SK-N-MC (cell line): ENCODE measurements around the gene ARFIP1.
"Not testable (repeated sequence)": the region's sequence is repeated elsewhere in the genome, so short reads cannot be mapped to it uniquely, and the experiment has no call there.

Experiments
- DNase-seq: peaks from one replicate; pipeline ENCODE4 v3.0.0-alpha.2; 2011; ENCODE audit warnings: low read depth, low spot score
- H3K27ac ChIP-seq: fragments of 200-600 bp; sonication (generic); 2 replicates; pipeline ENCODE4 v1.5.1; 2016; ENCODE audit warnings: mixed run types
- H3K36me3 ChIP-seq: fragments of 200-600 bp; sonication (generic); 2 replicates; pipeline ENCODE4 v1.6.1; 2017; ENCODE audit warnings: antibody characterized with exemption, low read length, mixed read lengths; ENCODE audit not compliant: insufficient read depth
- H3K4me3 ChIP-seq: fragments of 200-600 bp; sonication (generic); 2 replicates; pipeline ENCODE4 v1.5.1; 2016
- H3K9ac ChIP-seq: fragments of 200-600 bp; sonication (generic); 2 replicates; pipeline ENCODE4 v1.8.0; 2017; ENCODE audit warnings: mixed run types, mixed read lengths; ENCODE audit not compliant: insufficient read length
- H3K9me3 ChIP-seq: fragments of 200-600 bp; sonication (generic); 2 replicates; pipeline ENCODE4 v1.6.1; 2017; ENCODE audit warnings: low read depth, mild to moderate bottlenecking, antibody characterized with exemption, low read length, moderate library complexity, mixed read lengths
- EZH2 ChIP-seq: fragments of 200-600 bp; sonication (generic); IDR thresholded peaks from one replicate; pipeline ENCODE4 v1.6.1; 2017; ENCODE audit warnings: antibody characterized with exemption
- FOXP2 ChIP-seq: optimal IDR thresholded peaks from 2 replicates; pipeline ENCODE3; 2011; ENCODE audit warnings: mild to moderate bottlenecking, moderate library complexity; ENCODE audit not compliant: insufficient read depth; ENCODE audit errors: extremely low read length, control extremely low read depth
- POLR2AphosphoS5 ChIP-seq: IDR thresholded peaks from 2 replicates; pipeline ENCODE4 v1.6.1; 2012; ENCODE audit warnings: mild to moderate bottlenecking, low read depth, low read length, borderline replicate concordance

The ARFIP1 gene

DNA sequence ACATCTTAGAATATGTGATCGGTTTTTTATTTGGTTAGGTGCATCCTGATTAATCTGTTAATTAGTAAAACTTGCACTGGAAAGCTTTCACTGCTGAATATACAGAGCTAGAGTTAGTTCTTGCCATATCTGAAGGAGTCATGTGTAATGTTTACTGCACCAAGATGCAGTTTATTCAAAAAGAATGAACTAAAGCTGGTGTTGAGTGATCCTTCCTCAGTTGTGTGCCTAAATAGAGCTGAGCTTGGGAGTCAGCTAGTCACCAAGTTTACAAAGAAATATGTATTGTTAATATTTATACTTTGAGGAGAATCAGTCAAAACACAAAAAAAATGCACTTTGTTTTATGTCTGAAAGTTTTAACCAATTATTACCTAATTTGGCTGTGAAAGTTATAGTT, 102.2 kb downstream of the ARFIP1 start:
- no peak for TF ChIP-seq POLR2AphosphoS5
- no peak for TF ChIP-seq FOXP2
- no peak for TF ChIP-seq EZH2
- Histone ChIP-seq H3K9me3 (no peaks in the 10 kb centered on the region), H3K4me3 (no peak overlapping the region), H3K36me3 (no peaks in the 10 kb centered on the region), H3K9ac (no peak overlapping the region), H3K27ac (no peak overlapping the region)
- DNase-seq, result no peak

DNA sequence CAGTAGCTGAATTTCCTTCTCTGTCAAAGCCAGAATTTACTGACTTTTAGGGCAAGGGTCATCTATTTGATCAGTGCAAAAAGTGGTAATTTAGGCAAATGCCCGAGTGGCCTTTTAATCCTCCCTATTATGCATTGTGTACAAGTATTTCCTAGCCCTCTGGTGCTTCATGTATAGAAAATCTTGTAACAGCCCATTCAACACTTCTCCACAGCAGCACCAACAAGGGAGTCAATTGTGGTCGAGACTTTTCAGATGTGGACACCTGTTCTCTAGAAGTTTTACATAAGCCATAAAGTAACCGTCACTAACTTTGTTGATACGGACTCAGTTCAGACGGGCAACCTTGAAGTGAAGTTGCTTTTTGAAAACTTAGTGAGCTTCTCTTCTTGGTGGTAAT, 105.4 kb downstream of the ARFIP1 start:
- Histone ChIP-seq H3K9ac (no peak overlapping the region), H3K36me3 (no peaks in the 10 kb centered on the region), H3K9me3 (no peaks in the 10 kb centered on the region), H3K27ac (no peak overlapping the region), H3K4me3 (no peak overlapping the region)
- no peak for DNase-seq
- no peak for TF ChIP-seq EZH2
- no peak for TF ChIP-seq FOXP2
- TF ChIP-seq POLR2AphosphoS5, result no peak

DNA sequence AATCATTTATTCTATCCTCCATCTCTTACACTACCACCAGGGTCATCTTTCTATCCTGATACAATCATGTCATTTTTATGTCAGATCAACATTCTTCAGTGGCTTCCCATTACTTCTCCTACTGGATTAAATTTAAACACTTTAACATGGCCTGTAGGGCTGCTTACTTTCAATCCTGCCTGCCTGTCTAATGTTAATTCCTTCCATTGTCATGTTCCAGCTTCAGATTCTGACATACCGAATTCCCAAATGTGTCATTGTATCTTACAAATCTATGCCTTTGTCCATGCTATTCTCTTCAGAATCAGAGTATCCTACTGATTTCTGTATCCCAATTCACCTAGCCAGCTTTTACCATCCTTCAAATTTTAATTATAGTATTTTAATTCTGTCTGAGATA, 106.4 kb downstream of the ARFIP1 start:
- Histone ChIP-seq H3K9ac (no peak overlapping the region), H3K36me3 (no peaks in the 10 kb centered on the region), H3K27ac (no peak overlapping the region), H3K4me3 (no peak overlapping the region), H3K9me3 (no peaks in the 10 kb centered on the region)
- no peak for TF ChIP-seq EZH2
- no peak for TF ChIP-seq POLR2AphosphoS5
- TF ChIP-seq FOXP2, result no peak
- DNase-seq, result no peak

DNA sequence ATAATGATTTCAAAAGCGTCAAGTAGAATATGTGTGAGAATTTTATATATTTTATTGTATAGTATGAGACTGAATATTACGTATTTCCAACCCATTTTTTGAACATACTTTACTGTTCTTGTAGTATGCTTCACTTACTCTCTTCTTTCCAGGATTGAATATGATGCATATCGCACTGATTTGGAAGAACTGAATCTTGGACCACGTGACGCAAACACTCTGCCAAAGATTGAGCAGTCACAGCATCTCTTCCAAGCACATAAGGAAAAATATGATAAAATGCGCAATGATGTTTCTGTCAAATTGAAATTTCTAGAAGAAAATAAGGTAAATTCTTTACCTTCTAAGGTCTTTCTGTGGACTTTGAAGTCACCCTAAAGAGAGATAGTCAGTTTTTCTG, 108.2 kb downstream of the ARFIP1 start:
- H3K9me3 ChIP-seq, result no peaks in the 10 kb centered on the region
- no peak overlapping the region for H3K4me3 ChIP-seq
- no peak overlapping the region for H3K9ac ChIP-seq
- H3K27ac ChIP-seq, result no peak overlapping the region
- no peak for DNase-seq
- no peaks in the 10 kb centered on the region for H3K36me3 ChIP-seq
- TF ChIP-seq EZH2, result no peak
- no peak for TF ChIP-seq FOXP2

DNA sequence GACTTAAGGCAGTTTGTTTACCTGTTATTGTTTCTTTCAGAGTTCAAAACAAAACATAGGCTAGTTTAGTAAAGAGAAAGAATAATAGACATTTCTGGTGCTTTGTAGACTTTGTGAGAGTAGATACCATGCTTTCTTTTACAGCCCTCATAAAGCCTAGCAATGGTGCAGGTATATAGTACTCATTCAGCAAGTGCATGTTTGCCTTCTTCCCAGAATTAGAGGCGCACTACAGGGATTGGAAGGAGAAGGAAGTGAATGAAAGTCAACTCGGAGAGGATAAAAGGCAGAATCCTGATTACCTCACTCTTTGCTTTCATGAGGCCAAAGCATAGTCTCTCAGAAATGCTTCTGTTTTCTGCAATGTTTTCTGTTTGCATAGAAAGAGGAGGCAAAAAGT, 113.2 kb downstream of the ARFIP1 start:
- H3K27ac ChIP-seq, result no peak overlapping the region
- no peak for DNase-seq
- no peak overlapping the region for H3K9ac ChIP-seq
- no peaks in the 10 kb centered on the region for H3K36me3 ChIP-seq
- H3K4me3 ChIP-seq, result no peak overlapping the region
- no peaks in the 10 kb centered on the region for H3K9me3 ChIP-seq
- no peak for TF ChIP-seq EZH2
- TF ChIP-seq FOXP2, result no peak
- no peak for TF ChIP-seq POLR2AphosphoS5

DNA sequence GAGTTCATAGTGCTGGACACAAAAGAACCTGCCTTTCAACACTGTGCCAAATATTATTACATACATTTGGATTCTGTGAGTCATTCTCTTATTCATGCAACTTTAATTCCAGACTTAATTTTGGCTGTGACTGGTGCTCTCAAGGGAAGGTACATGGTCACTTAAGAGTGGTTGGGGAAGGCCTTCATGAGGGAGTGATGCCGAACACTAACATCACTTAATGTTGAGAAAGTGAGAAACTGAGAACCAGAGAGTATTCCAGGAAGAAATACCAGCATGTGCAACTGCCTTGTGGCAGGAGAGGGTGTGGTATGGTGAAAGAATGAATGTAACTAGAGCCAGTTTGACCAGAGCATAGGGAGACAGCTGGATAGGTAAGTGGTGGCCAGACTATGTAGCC, 114.9 kb downstream of the ARFIP1 start:
- no peak for DNase-seq

DNA sequence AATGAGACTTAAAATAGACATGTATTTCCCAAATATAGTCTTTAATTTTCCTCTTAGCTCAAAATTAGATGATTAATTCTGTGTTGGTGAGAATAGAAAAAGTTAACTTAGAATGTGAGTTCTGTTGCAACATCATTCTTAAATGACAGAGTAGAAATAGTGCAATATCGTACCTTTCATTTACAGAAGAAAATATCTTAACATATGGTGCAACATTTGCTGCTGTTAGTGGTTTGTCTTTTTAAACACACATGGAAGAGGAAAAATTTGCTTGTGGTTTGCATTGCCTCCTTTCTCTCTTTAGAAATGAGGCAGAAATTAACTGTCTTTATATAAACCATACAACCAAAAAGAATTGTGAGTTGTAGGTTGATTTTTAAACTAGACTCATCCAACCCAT, 117.1 kb downstream of the ARFIP1 start:
- no peak overlapping the region for H3K27ac ChIP-seq
- no peak overlapping the region for H3K9ac ChIP-seq
- DNase-seq, result no peak
- no peaks in the 10 kb centered on the region for H3K9me3 ChIP-seq
- TF ChIP-seq POLR2AphosphoS5 (no peak), FOXP2 (no peak), EZH2 (no peak)
- no peak overlapping the region for H3K4me3 ChIP-seq
- no peaks in the 10 kb centered on the region for H3K36me3 ChIP-seq

More for the DNA sequence above, 114.9 kb downstream of the ARFIP1 start:
- no peaks in the 10 kb centered on the region for H3K36me3 ChIP-seq
- H3K9me3 ChIP-seq, result no peaks in the 10 kb centered on the region
- H3K27ac ChIP-seq, result no peak overlapping the region
- no peak overlapping the region for H3K9ac ChIP-seq
- TF ChIP-seq POLR2AphosphoS5 (no peak), EZH2 (no peak), FOXP2 (no peak)
- no peak overlapping the region for H3K4me3 ChIP-seq

DNA sequence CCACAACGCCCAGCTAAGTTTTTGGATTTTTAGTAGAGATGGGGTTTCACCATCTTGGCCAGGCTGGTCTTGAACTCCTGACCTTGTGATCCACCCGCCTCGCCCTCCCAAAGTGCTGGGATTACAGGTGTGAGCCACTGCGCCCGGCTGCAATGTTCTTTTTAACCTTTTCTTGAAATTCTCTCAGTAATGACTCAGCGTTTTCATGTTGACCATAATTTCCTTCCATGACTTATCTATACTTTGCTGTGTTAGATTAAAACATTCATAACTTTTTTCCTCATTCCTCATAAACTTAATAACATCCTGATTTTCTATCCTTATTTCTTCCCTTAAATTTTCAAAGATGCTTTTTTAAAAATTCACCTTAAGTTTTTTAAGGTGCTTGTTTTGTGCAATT, 118.4 kb downstream of the ARFIP1 start:
- not testable (repeated sequence) for H3K4me3 ChIP-seq, H3K9ac ChIP-seq, DNase-seq, H3K27ac ChIP-seq, H3K9me3 ChIP-seq, H3K36me3 ChIP-seq

DNA sequence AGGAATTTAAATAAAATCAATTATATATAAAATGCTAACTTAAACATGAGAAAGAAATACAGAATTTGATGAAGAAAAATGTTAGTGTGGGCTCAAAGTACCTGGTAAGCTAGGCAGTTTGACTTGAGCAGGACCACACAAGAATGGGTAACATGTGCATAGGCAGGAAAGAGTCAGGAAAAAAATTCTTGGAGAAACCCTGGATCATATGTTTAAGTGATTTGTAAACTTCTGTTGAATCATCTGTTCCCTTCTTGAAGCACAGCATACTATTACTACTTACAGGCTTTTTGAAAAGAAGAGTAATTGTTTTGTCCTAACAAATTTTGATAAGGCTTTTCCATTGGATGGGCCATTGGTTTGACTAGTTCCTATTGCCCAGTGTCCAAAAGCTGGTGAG, 118.9 kb downstream of the ARFIP1 start:
- H3K9me3 ChIP-seq, result no peaks in the 10 kb centered on the region
- H3K4me3 ChIP-seq, result no peak overlapping the region
- H3K9ac ChIP-seq, result no peak overlapping the region
- DNase-seq, result no peak
- H3K27ac ChIP-seq, result no peak overlapping the region
- H3K36me3 ChIP-seq, result no peaks in the 10 kb centered on the region
- no peak for TF ChIP-seq EZH2
- TF ChIP-seq FOXP2, result no peak
- no peak for TF ChIP-seq POLR2AphosphoS5

DNA sequence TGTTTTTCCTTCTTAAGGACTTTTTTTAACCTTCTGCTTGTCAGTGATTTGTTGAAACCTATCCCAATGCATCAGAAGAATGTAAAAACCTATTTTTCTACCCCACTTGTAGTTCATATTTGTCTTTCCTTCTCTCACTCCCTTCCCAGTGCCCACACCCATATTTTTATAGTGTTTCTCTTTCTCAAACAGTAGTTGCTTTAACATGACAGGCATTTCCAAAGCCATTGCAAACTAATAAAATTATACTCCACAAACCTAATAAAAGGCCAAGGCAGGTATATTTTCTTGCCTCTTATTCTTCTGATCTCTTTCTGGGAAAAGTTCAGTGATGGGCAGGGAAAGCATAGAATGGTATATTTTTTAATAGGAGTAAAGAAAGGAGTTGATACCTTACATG, 120.6 kb downstream of the ARFIP1 start:
- DNase-seq, result no peak
- Histone ChIP-seq H3K9me3 (no peaks in the 10 kb centered on the region), H3K36me3 (no peaks in the 10 kb centered on the region), H3K9ac (no peak overlapping the region), H3K27ac (no peak overlapping the region), H3K4me3 (no peak overlapping the region)
- TF ChIP-seq POLR2AphosphoS5 (no peak), EZH2 (no peak), FOXP2 (no peak)
